ENCODE data around the gene FAM9A.

DNA sequence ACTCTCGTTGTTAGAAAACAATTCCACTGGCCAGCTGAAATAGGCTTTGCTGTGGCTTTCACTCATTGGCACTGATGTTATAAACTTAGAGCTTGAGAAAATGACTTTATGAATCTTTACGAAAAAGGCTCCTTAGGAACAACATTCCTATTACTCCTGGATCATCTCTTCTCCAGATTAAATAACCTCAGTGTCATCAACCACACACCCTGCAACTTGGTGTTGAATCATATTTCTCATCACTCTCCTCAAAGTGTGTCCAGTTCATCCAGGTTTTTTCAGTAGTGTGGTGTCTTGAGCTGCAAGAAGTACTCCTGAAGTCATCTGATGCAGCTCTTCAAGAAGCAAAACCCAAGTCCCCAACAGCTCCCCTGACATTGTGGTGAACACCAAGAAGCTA is 41.2 kb downstream of the FAM9A start:
- TF ChIP-seq, protein P1, sequence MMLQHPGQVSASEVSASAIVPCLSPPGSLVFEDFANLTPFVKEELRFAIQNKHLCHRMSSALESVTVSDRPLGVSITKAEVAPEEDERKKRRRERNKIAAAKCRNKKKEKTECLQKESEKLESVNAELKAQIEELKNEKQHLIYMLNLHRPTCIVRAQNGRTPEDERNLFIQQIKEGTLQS (IDR thresholded peaks at IDR 0.05), result no peak
- TF ChIP-seq, protein P1 (CRISPR knock-in tag; conservative IDR thresholded peaks at IDR 0.05), result no peak
- TF ChIP-seq ZBED1 (IDR thresholded peaks at IDR 0.05) (no peak), ZBTB7A (IDR thresholded peaks at IDR 0.05; ENCODE audit: borderline replicate concordance, control insufficient read depth, low read depth, low read length) (no peak), JUND (IDR thresholded peaks at IDR 0.05; ENCODE audit: borderline replicate concordance, low read depth, low read length) (no peak), JUND (tag; IDR thresholded peaks at IDR 0.05; ENCODE audit: borderline replicate concordance, low read depth, low read length) (no peak), NR2C2 (CRISPR knock-in tag; IDR thresholded peaks at IDR 0.05) (no peak), NR2C2 (tag; IDR thresholded peaks at IDR 0.05) (no peak)
- TF ChIP-seq, protein P2, sequence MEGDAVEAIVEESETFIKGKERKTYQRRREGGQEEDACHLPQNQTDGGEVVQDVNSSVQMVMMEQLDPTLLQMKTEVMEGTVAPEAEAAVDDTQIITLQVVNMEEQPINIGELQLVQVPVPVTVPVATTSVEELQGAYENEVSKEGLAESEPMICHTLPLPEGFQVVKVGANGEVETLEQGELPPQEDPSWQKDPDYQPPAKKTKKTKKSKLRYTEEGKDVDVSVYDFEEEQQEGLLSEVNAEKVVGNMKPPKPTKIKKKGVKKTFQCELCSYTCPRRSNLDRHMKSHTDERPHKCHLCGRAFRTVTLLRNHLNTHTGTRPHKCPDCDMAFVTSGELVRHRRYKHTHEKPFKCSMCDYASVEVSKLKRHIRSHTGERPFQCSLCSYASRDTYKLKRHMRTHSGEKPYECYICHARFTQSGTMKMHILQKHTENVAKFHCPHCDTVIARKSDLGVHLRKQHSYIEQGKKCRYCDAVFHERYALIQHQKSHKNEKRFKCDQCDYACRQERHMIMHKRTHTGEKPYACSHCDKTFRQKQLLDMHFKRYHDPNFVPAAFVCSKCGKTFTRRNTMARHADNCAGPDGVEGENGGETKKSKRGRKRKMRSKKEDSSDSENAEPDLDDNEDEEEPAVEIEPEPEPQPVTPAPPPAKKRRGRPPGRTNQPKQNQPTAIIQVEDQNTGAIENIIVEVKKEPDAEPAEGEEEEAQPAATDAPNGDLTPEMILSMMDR (IDR thresholded peaks at IDR 0.05 in 2 of 3, conservative IDR thresholded peaks at IDR 0.05 in 1 of 3; ENCODE audit: insufficient read depth in 2 of 3, low read depth in 1 of 3, low read length in 3 of 3), result no peak
- TF ChIP-seq, protein P3, sequence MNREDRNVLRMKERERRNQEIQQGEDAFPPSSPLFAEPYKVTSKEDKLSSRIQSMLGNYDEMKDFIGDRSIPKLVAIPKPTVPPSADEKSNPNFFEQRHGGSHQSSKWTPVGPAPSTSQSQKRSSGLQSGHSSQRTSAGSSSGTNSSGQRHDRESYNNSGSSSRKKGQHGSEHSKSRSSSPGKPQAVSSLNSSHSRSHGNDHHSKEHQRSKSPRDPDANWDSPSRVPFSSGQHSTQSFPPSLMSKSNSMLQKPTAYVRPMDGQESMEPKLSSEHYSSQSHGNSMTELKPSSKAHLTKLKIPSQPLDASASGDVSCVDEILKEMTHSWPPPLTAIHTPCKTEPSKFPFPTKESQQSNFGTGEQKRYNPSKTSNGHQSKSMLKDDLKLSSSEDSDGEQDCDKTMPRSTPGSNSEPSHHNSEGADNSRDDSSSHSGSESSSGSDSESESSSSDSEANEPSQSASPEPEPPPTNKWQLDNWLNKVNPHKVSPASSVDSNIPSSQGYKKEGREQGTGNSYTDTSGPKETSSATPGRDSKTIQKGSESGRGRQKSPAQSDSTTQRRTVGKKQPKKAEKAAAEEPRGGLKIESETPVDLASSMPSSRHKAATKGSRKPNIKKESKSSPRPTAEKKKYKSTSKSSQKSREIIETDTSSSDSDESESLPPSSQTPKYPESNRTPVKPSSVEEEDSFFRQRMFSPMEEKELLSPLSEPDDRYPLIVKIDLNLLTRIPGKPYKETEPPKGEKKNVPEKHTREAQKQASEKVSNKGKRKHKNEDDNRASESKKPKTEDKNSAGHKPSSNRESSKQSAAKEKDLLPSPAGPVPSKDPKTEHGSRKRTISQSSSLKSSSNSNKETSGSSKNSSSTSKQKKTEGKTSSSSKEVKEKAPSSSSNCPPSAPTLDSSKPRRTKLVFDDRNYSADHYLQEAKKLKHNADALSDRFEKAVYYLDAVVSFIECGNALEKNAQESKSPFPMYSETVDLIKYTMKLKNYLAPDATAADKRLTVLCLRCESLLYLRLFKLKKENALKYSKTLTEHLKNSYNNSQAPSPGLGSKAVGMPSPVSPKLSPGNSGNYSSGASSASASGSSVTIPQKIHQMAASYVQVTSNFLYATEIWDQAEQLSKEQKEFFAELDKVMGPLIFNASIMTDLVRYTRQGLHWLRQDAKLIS (CRISPR knock-in tag; IDR thresholded peaks at IDR 0.05), result no peak
- TF ChIP-seq, protein P4, sequence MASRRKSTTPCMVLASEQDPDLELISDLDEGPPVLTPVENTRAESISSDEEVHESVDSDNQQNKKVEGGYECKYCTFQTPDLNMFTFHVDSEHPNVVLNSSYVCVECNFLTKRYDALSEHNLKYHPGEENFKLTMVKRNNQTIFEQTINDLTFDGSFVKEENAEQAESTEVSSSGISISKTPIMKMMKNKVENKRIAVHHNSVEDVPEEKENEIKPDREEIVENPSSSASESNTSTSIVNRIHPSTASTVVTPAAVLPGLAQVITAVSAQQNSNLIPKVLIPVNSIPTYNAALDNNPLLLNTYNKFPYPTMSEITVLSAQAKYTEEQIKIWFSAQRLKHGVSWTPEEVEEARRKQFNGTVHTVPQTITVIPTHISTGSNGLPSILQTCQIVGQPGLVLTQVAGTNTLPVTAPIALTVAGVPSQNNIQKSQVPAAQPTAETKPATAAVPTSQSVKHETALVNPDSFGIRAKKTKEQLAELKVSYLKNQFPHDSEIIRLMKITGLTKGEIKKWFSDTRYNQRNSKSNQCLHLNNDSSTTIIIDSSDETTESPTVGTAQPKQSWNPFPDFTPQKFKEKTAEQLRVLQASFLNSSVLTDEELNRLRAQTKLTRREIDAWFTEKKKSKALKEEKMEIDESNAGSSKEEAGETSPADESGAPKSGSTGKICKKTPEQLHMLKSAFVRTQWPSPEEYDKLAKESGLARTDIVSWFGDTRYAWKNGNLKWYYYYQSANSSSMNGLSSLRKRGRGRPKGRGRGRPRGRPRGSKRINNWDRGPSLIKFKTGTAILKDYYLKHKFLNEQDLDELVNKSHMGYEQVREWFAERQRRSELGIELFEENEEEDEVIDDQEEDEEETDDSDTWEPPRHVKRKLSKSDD (conservative IDR thresholded peaks at IDR 0.05; ENCODE audit: low read length), result no peak

All from K562 (cell line).